Activated T-cell treated with anti-CD3 and anti-CD28 coated beads, Interleukin-2, amount 50 U/mL, for 4 hours (primary cell): ENCODE data around the gene HERC6. TPM values are rescaled to one million over a fixed set of nuclear protein-coding genes. Genes with fewer than 3 reads are reported as not detected.
"Not testable (repeated sequence)": the region's sequence is repeated elsewhere in the genome, so short reads cannot be mapped to it uniquely, and the experiment has no call there.

Experiments
- ATAC-seq, 2 donors: fragments of 200-7000 bp; cut with Tn5 transposase; one replicate each; pipeline ENCODE4 v1.10.0; 2021
- DNase-seq: peaks from one replicate; pipeline ENCODE4 v3.0.0-alpha.2; 2020
- H3K27me3 Mint-ChIP-seq: one replicate; pipeline ENCODE4 v1.8.0; 2021; ENCODE audit warnings: low read depth, mixed read lengths
- H3K36me3 Mint-ChIP-seq: one replicate; pipeline ENCODE4 v1.8.0; 2022; ENCODE audit warnings: mixed read lengths; ENCODE audit not compliant: insufficient read depth
- H3K4me1 Mint-ChIP-seq: one replicate; pipeline ENCODE4 v1.8.0; 2021; ENCODE audit warnings: low read depth, mixed read lengths
- H3K4me3 Mint-ChIP-seq: one replicate; pipeline ENCODE4 v1.8.0; 2021; ENCODE audit warnings: mild to moderate bottlenecking, moderate library complexity, mixed read lengths
- H3K9me3 Mint-ChIP-seq: one replicate; pipeline ENCODE4 v1.8.0; 2021; ENCODE audit warnings: mixed read lengths
- total RNA-seq, 3 donors: library from RNA; stranded (reverse); gene quantifications; one replicate each; pipeline ENCODE4 v1.2.1, GENCODE V29; 2021

The HERC6 gene
- total RNA-seq, 3 donors from 2014 or later = 2.5 to 4.1 (median 3.8) TPM

DNA sequence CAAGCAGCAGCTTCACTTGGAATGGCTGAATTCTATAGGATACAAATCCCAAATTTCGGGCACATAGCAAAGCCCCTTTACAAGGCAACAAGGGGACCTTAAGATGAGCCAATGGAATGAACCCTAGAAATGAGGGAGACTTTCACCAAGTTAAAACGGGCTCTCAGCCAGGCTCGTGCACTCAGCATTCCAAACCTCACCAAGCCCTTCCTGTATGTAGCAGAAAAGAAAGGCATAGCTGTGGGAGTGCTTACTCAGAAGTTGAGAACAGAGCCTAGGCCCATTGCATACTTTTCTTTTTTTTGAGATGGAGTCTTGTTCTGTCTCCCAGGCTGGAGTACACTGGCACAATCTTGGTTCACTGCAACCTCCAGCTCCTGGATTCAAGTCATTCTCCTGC is 67.5 kb downstream of the HERC6 start:
- peaks cover 2% of the 10 kb centered on the region for H3K4me1 Mint-ChIP-seq
- no peaks in the 10 kb centered on the region for H3K9me3 Mint-ChIP-seq
- no peak for DNase-seq
- H3K27me3 Mint-ChIP-seq = no peaks in the 10 kb centered on the region
- H3K4me3 Mint-ChIP-seq = no peak overlapping the region
- ATAC-seq = no peak
- peaks cover 18% of the 10 kb centered on the region for H3K36me3 Mint-ChIP-seq

DNA sequence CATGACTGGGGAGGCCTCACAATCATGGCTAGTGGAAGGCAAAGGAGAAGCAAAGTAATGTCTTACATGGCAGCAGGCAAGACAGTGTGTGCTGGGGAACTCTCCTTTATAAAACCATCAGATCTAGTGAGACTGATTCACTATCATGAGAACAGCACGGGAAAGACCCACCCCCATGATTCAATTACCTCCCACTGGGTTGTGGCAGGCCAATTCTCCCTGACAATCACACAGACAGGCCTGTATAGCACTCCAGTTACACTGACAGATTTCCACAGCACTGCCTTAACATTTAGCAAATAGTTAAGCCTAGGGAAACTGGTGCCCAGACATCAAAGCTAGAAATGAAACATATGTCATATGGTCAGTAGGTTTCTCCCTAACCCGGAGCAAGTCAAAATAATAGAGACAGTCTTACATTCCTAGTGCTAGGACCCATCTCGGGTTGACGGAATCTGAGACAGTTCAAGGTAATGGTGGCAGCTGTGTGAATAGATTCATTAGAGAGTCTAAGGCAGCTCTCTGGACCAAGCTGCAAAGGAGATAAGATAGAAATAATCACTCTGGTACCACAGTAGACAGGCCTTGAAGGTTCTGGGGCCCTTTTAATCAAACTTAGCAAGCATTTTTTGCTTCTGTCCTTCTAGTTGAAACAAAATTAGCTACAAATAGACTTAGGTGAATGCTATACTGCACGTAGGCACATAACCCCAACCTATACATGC is 68.9 kb downstream of the HERC6 start:
- Mint-ChIP-seq H3K36me3 (peaks cover 7% of the 10 kb centered on the region), H3K9me3 (no peaks in the 10 kb centered on the region), H3K4me1 (peaks cover 2% of the 10 kb centered on the region), H3K27me3 (no peaks in the 10 kb centered on the region), H3K4me3 (no peak overlapping the region)
- no peak for ATAC-seq
- DNase-seq = no peak

DNA sequence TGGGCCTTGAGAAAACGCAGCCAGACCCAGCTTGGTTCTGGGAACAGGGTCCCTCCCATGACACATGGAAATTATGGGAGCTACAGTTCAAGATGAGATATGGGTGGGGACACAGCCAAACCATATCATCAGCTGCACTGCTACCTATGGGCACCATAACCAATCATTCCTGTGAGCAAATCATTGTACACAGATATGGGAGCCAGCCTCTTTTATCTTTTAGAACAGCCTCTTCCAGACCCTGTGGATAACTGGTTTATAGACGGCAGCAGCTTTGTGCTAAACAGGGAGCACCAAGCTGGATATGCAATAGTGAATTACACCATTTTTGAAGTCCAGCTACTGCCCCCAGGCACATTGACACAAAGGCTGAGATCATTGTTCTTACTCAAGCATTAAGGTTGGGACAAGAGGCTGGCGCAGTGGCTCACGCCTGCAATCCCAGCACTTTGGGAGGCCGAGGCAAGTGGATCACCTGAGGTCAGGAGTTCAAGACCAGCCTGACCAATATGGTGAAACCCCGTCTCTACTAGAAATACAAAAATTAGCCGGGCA is 69.6 kb downstream of the HERC6 start:
- H3K4me1 Mint-ChIP-seq, H3K27me3 Mint-ChIP-seq, H3K4me3 Mint-ChIP-seq, H3K36me3 Mint-ChIP-seq, ATAC-seq, H3K9me3 Mint-ChIP-seq, DNase-seq: not testable (repeated sequence)

DNA sequence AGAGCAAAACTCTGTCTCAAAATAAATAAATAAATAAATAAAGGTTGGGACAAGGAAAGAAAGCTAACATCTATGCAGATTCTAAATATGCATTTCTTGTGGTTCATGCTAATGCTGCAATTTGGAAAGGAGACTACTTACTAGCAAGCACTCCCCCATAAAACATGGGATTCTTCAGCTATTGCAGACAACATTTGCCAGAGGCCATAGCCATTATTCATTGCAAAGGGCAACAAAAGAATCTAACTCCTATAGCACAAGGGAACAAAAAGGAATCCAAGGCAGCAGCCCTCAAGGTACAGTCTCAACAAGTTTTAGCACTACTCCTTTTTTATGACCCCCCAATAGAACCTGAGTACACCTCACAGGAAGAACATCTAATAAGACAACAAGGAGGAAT is 70.2 kb downstream of the HERC6 start:
- H3K36me3 Mint-ChIP-seq = no peaks in the 10 kb centered on the region
- no peak overlapping the region for H3K4me3 Mint-ChIP-seq

DNA sequence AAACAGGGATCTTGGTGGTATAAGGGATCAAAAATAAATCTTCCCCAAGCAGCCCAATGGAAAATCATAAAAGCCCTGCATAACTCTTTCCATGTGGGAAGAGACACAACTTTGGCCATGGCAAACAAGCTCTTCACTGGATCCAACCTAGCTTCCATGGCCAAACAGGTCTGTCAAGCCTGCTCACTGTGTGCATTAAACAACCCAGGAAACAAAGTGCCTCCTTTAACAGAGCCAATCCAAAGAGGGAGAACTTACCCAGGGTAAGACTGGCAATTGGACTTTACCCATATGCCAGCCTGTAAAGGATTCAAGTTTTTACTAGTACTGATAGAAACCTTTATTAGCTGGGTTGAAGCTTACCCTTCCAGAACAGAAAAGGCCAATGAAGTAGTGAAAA is 70.6 kb downstream of the HERC6 start:
- Mint-ChIP-seq H3K36me3 (no peaks in the 10 kb centered on the region), H3K4me3 (no peak overlapping the region), H3K27me3 (no peaks in the 10 kb centered on the region), H3K4me1 (no peaks in the 10 kb centered on the region), H3K9me3 (no peaks in the 10 kb centered on the region)
- no peak for ATAC-seq
- DNase-seq = no peak

More for the DNA sequence above, 70.2 kb downstream of the HERC6 start:
- no peak for DNase-seq
- Mint-ChIP-seq H3K9me3 (no peaks in the 10 kb centered on the region), H3K27me3 (no peaks in the 10 kb centered on the region), H3K4me1 (no peaks in the 10 kb centered on the region)
- no peak for ATAC-seq

DNA sequence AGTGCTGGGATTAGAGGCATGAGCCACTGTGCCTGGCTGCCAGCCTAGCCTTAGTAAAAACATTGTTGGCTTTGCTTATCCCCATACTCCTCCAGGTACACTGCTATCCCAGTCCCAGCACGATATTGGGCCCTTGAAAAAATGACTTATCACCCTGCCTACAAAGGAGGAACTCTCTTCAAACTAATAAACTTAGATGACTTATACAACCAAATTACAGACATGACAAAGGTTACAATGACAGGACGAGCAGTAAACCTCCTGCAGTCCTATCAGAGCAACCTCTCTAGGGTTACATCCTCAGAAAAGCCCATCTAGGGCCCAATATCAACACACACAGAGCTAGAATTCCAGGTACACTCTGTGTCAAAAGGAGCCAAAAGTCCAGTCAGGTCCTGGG is 72.6 kb downstream of the HERC6 start:
- H3K27me3 Mint-ChIP-seq = no peaks in the 10 kb centered on the region

DNA sequence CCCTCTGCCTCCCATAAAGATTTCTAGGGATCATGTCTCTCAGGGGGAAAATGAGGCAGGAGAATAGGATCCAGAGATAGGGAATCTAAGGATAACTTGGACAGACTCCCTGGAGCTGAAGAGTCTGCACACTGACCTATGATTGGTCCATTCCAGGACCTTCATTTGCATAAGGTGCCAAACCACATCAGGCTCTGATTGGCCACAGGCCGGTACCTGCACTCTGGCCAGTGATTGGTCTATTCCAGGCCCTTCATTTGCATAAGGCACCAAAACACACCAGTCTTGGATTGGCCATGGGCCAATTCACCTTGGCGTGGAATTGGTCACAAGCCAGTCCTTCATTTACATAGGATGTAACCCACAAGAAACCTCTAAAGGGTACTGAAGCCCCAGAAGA is 74.3 kb downstream of the HERC6 start:
- Mint-ChIP-seq H3K4me1 (peaks cover 16% of the 10 kb centered on the region), H3K4me3 (no peak overlapping the region)
- ATAC-seq = no peak

More for the DNA sequence above, 72.6 kb downstream of the HERC6 start:
- H3K36me3 Mint-ChIP-seq = no peaks in the 10 kb centered on the region
- no peak for DNase-seq
- H3K4me3 Mint-ChIP-seq = no peak overlapping the region
- ATAC-seq = no peak
- no peaks in the 10 kb centered on the region for H3K9me3 Mint-ChIP-seq
- H3K4me1 Mint-ChIP-seq = peaks cover 10% of the 10 kb centered on the region

DNA sequence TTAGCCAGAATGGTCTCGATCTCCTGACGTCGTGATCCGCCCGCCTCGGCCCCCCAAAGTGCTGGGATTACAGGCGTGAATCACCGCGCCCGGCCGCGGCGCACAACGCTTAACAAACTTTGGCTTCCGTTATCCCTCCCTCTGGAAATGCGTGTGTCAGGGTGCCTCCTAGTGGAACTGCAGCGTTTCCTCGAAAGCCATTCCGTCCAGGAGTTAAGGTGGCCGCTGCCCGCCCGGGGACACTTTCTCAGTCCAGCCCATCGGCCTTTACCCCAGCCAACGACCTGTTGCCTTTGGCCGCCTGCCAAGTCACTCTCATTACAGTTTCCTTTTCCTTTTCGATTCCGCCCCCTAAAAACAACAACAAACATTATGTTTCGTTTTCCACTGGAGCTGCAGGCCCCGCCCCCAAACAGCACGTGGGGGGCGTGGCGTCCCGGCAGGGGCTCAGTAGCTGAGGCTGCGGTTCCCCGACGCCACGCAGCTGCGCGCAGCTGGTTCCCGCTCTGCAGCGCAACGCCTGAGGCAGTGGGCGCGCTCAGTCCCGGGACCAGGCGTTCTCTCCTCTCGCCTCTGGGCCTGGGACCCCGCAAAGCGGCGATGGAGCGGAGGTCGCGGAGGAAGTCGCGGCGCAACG is 78.1 kb downstream of the HERC6 start, which contains the start of gene HERC5:
Gene HERC5, plus strand, starts transcription at position 450 of the 637 bp plus-strand sequence. Its CDS starts 151 bp downstream, at position 601.
- no peaks in the 10 kb centered on the region for H3K27me3 Mint-ChIP-seq
- no peaks in the 10 kb centered on the region for H3K9me3 Mint-ChIP-seq
- H3K36me3 Mint-ChIP-seq = peaks cover 4% of the 10 kb centered on the region
- ATAC-seq = peak; percentile 96 to 97
- peak within 1 kb of the TSS; percentile 100 for H3K4me3 Mint-ChIP-seq
- peaks cover 28% of the 10 kb centered on the region for H3K4me1 Mint-ChIP-seq
- peak; percentile 87 for DNase-seq

More for the DNA sequence above, 74.3 kb downstream of the HERC6 start:
- Mint-ChIP-seq H3K27me3 (no peaks in the 10 kb centered on the region), H3K9me3 (no peaks in the 10 kb centered on the region), H3K36me3 (no peaks in the 10 kb centered on the region)
- DNase-seq = no peak

DNA sequence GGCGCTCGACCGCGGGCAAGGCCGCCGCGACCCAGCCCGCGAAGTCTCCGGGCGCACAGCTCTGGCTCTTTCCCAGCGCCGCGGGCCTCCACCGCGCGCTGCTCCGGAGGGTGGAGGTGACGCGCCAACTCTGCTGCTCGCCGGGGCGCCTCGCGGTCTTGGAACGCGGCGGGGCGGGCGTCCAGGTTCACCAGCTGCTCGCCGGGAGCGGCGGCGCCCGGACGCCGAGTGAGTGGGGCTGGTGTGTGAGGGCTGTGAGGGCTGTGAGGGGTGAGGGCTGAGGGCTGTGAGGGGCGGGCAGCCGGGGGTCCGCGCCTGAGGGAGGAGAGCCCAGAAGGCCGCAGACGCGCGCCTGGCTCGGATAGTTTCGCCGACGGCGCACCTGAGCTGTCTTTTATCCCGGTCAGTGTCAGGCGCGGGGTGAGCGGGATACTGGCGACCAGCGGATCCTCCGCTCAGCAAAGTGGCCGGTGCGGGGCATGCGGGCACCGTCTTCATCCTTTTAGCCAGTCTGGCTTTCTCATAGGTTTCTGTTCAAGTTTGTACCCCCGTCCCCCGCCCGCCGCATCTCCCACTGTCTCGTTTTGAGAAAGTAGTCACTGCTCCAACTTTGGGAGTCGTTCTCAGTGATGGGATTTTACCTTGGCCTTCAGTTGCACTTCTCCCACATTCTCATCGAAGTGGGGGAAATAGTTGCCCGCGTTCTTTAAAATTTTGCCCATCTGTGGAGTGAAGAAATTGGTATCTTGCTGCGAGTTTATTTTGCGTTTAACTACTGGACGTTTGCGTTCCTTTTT is 78.9 kb downstream of the HERC6 start:
- peaks cover 31% of the 10 kb centered on the region for H3K4me1 Mint-ChIP-seq
- H3K9me3 Mint-ChIP-seq = no peaks in the 10 kb centered on the region
- DNase-seq = peak; percentile 25
- H3K36me3 Mint-ChIP-seq = peaks cover 4% of the 10 kb centered on the region
- H3K27me3 Mint-ChIP-seq = no peaks in the 10 kb centered on the region
- peak; percentile 65 to 68 for ATAC-seq
- peak overlapping the region; percentile 100 for H3K4me3 Mint-ChIP-seq

DNA sequence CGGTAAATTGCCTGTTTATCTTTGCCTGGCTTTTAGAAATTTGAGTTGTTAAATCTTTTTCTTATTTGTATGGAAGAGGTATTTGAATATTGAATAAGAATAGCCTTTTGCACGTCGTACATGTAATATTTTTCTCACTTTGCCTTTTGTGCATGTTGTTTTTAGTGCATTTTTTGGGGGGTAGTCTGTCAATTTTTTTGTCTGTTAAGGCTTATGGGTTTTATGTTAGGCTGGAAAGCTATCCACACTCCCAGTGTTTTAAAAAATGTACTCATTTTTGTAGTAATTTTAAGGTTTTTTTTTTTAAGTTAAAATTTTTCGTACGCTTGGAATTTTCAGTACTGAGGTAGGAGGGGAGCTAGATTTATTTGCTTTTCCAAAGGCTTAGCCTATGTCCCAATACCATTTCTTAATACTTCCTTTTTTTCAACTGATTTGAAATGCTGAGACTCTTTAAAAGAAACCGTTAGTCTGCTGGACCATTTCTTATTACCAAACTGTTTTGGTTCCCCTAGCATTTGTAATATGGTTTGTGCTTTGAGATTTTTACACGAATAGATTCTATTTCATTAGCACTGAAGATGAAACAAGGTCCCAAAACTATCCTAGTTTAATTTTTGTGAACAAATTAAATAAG is 79.6 kb downstream of the HERC6 start:
- ATAC-seq (no peak), DNase-seq (no peak)
- Mint-ChIP-seq H3K36me3 (peaks cover 4% of the 10 kb centered on the region), H3K4me1 (peaks cover 31% of the 10 kb centered on the region), H3K9me3 (no peaks in the 10 kb centered on the region), H3K27me3 (no peaks in the 10 kb centered on the region), H3K4me3 (peak overlapping the region; percentile 100)

DNA sequence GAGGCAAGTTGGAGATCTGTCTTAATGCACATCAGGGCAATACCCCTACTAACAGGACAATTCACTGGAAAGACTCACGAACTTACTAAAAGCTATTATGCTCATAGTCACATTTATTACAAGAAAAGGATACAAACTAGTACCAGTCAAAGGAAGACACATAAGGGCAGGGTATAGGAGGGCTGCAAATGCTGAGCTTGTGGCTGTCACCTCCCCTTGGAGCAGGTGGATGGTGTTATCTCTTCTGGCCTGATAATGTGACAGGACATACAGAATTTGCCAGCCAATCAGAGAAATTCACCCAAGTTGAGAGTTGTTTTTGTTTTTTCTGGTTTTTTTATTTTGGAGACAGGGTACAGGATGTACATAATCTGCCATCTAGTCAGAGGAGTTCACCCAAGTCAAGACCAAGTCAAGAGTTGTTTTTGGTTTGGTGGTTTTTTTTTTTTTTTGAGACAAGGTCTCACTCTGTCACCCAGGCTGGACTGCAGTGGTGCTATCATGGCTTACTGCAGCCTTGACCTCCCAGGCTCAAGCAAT is 87.1 kb downstream of the HERC6 start:
- Mint-ChIP-seq H3K36me3 (peaks cover 38% of the 10 kb centered on the region), H3K9me3 (no peaks in the 10 kb centered on the region), H3K27me3 (no peaks in the 10 kb centered on the region), H3K4me3 (no peak overlapping the region), H3K4me1 (peaks cover 14% of the 10 kb centered on the region)
- no peak for ATAC-seq
- DNase-seq = no peak

DNA sequence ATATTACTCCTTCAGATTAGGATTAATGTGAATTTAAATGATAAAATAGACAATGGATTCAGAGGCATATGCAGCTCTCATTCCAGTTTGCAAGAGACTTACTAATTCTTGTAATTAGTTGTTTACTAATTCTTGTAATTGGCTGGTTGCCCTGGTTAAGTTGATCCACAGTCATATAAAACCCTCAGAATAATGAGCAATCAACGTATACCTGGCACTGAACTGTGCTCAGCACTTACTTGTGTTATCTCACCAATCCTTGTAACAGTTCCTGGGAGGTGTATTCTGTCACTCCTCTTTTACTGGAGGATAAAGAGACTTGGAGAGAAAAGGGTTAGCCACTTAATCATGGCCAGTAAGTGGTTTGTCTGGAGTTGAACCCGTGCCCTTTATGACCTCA is 88.7 kb downstream of the HERC6 start:
- no peaks in the 10 kb centered on the region for H3K9me3 Mint-ChIP-seq
- DNase-seq (no peak), ATAC-seq (no peak)
- peaks cover 9% of the 10 kb centered on the region for H3K4me1 Mint-ChIP-seq
- no peak overlapping the region for H3K4me3 Mint-ChIP-seq
- peaks cover 44% of the 10 kb centered on the region for H3K36me3 Mint-ChIP-seq
- no peaks in the 10 kb centered on the region for H3K27me3 Mint-ChIP-seq

DNA sequence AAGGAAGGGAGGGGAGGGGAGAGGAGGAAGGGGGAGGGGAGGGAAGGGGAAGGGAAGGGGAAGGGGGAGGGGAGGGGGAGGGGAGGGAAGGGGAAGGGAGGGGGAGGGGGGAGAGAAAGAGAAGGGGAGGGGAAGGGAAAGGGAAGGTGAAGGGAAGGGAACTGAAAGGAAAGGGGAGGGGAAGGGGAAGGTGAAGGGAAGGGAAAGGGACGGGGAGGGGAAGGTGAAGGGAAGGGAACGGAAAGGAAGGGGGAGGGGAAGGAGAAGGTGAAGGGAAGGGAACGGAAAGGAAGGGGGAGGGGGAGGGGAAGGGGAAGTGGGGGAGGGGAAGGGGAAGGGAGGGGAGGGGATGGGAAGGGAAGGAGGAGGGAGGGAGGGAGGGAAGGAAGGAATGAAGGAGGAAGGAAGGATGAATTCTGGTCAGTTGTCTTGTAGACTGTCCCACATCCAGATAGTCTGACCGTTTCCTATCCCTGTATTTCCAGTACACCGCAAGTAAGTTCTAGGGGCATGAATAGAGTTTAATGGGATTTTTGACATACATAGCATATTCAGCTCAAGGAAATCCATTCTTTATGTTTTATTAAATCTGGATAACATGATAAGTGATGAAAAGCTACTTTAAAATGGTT is 98.7 kb downstream of the HERC6 start:
- Mint-ChIP-seq H3K9me3 (no peaks in the 10 kb centered on the region), H3K4me1 (no peaks in the 10 kb centered on the region), H3K4me3 (no peak overlapping the region), H3K27me3 (no peaks in the 10 kb centered on the region), H3K36me3 (peaks cover 33% of the 10 kb centered on the region)
- DNase-seq (no peak), ATAC-seq (no peak)
